OCI-LY3 (cell line): ENCODE results near the gene LDB3.
A peak's percentile ranks its signal among the peaks of the same experiment; 100 is the strongest.

Experiments used
- H2AFZ ChIP-seq: fragments of 200-600, 300-600 bp; shearing (Covaris generic); 2 replicates; pipeline ENCODE4 v1.6.0; 2014; ENCODE audit warnings: antibody characterized with exemption, low read depth, low read length
- H3K27ac ChIP-seq: fragments of 200-600, 300-600 bp; sonication (generic); 2 replicates; pipeline ENCODE4 v1.5.1; 2014; ENCODE audit warnings: mild to moderate bottlenecking, low read length, moderate library complexity, mixed read lengths
- H3K27me3 ChIP-seq: fragments of 200-600, 300-600 bp; sonication (generic); 2 replicates; pipeline ENCODE4 v1.6.1; 2014; ENCODE audit warnings: low read depth, low read length, mixed read lengths
- H3K36me3 ChIP-seq: fragments of 200-600, 300-600 bp; sonication (generic); replicated peaks from 2 replicates; pipeline ENCODE3; 2014; ENCODE audit warnings: low read depth, low read length, mixed read lengths
- H3K4me1 ChIP-seq: fragments of 300-600, 200-600 bp; sonication (generic); 2 replicates; pipeline ENCODE4 v1.6.1; 2014; ENCODE audit warnings: low read length, mixed read lengths
- H3K4me2 ChIP-seq: fragments of 200-600, 300-600 bp; sonication (generic); 2 replicates; pipeline ENCODE4 v1.6.1; 2014; ENCODE audit warnings: low read length, mixed read lengths
- H3K4me3 ChIP-seq: fragments of 300-600, 200-600 bp; sonication (generic); 2 replicates; pipeline ENCODE4 v1.5.1; 2014; ENCODE audit warnings: antibody characterized with exemption, mild to moderate bottlenecking, low read length, moderate library complexity
- H3K79me2 ChIP-seq: fragments of 300-600, 200-600 bp; shearing (Covaris generic); 2 replicates; pipeline ENCODE4 v1.6.1; 2014; ENCODE audit warnings: mild to moderate bottlenecking, low read length, mixed read lengths
- H3K9ac ChIP-seq: fragments of 300-600, 200-600 bp; shearing (Covaris generic); 2 replicates; pipeline ENCODE4 v1.6.0; 2014; ENCODE audit warnings: mild to moderate bottlenecking, low read length, moderate library complexity
- H3K9me3 ChIP-seq: fragments of 200-600, 300-600 bp; shearing (Covaris generic); 2 replicates; pipeline ENCODE4 v1.6.1; 2014; ENCODE audit warnings: low read length, mixed read lengths; ENCODE audit not compliant: insufficient read depth
- H4K20me1 ChIP-seq: fragments of 200-600, 300-600 bp; sonication (generic); 2 replicates; pipeline ENCODE4 v1.6.1; 2016; ENCODE audit warnings: low read length, mixed read lengths; ENCODE audit not compliant: insufficient read depth
- CTCF ChIP-seq: fragments of 200-600, 300-600 bp; sonication (generic); IDR thresholded peaks from 2 replicates; pipeline ENCODE4 v1.5.1; 2014; ENCODE audit warnings: antibody characterized with exemption, low read length, low read depth
- EZH2phosphoT487 ChIP-seq: fragments of 200-600 bp; shearing (Covaris generic); IDR thresholded peaks from 2 replicates; pipeline ENCODE4 v1.6.1; 2018; ENCODE audit warnings: antibody characterized with exemption, mixed run types, low read depth

Gene LDB3

GRCh38 chr10:86759073-86759672 lies 90.9 kb downstream of the LDB3 start:
- Histone ChIP-seq H3K79me2 (peaks cover 78% of the 10 kb centered on the region), H3K4me1 (peaks cover 28% of the 10 kb centered on the region), H4K20me1 (peaks cover 31% of the 10 kb centered on the region), H3K4me2 (peak overlapping the region; percentile 92), H3K27me3 (no peaks in the 10 kb centered on the region), H3K4me3 (peak overlapping the region; percentile 91), H3K36me3 (no peaks in the 10 kb centered on the region), H3K9ac (no peak overlapping the region), H2AFZ (no peak overlapping the region), H3K27ac (no peak overlapping the region), H3K9me3 (no peaks in the 10 kb centered on the region)
- no peak for TF ChIP-seq EZH2phosphoT487
- TF ChIP-seq CTCF: no peak

DNA sequence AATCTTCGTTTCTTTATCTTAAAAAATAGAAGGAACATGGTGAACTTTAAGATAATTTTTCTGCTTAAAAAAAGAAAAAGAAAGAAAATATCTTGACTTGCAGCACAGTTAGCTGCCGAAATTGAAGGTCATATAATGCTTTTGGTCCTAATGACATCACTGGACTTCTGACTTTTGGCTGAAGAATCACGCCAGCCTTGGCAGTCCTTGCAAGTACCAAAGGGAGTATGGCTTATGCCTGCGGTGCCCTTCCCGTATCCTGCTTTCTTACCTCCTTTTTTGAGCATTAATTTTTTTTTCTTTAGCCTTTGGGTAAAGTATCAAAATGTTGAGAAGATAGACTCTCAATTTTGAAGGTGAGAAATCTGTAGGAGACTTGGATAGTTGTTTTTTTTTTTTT lies 95.1 kb downstream of the LDB3 start:
- H3K9me3 ChIP-seq: no peaks in the 10 kb centered on the region
- no peak overlapping the region for H3K27ac ChIP-seq
- H3K4me2 ChIP-seq: no peak overlapping the region
- no peak overlapping the region for H2AFZ ChIP-seq
- H3K4me3 ChIP-seq: no peak overlapping the region
- no peak for TF ChIP-seq EZH2phosphoT487
- no peak for TF ChIP-seq CTCF
- H3K36me3 ChIP-seq: no peaks in the 10 kb centered on the region
- no peak overlapping the region for H3K9ac ChIP-seq
- peaks cover 41% of the 10 kb centered on the region for H4K20me1 ChIP-seq
- peaks cover 88% of the 10 kb centered on the region for H3K79me2 ChIP-seq
- H3K4me1 ChIP-seq: peaks cover 13% of the 10 kb centered on the region
- no peaks in the 10 kb centered on the region for H3K27me3 ChIP-seq

GRCh38 chr10:86765548-86765947 lies 97.2 kb downstream of the LDB3 start:
- TF ChIP-seq CTCF (no peak), EZH2phosphoT487 (no peak)
- H3K27me3 ChIP-seq: no peaks in the 10 kb centered on the region
- H4K20me1 ChIP-seq: peaks cover 42% of the 10 kb centered on the region
- H3K4me3 ChIP-seq: no peak overlapping the region
- H3K4me2 ChIP-seq: no peak overlapping the region
- H3K9me3 ChIP-seq: no peaks in the 10 kb centered on the region
- peaks cover 89% of the 10 kb centered on the region for H3K79me2 ChIP-seq
- no peak overlapping the region for H2AFZ ChIP-seq
- H3K9ac ChIP-seq: no peak overlapping the region
- H3K36me3 ChIP-seq: no peaks in the 10 kb centered on the region
- no peaks in the 10 kb centered on the region for H3K4me1 ChIP-seq
- H3K27ac ChIP-seq: no peak overlapping the region

- peaks cover 33% of the 10 kb centered on the region for H4K20me1 ChIP-seq
- no peak overlapping the region for H3K4me2 ChIP-seq
- H3K36me3 ChIP-seq: no peaks in the 10 kb centered on the region
- H3K27ac ChIP-seq: no peak overlapping the region
- H3K9me3 ChIP-seq: no peaks in the 10 kb centered on the region
- H2AFZ ChIP-seq: no peak overlapping the region
- H3K4me3 ChIP-seq: no peak overlapping the region
- no peaks in the 10 kb centered on the region for H3K4me1 ChIP-seq
- H3K27me3 ChIP-seq: no peaks in the 10 kb centered on the region
- peaks cover 69% of the 10 kb centered on the region for H3K79me2 ChIP-seq
- no peak for TF ChIP-seq EZH2phosphoT487
- H3K9ac ChIP-seq: no peak overlapping the region
These were observed 100.2 kb downstream of the LDB3 start for GRCh38 chr10:86768412-86769062.
